Sigmoid colon (tissue), 4 donors: Measurements from ENCODE around the gene LAMC1.

Experiments used
- CTCF ChIP-seq, 4 experiments: fragments of 450-650 bp in 3 of 4; fragments of 200-600 bp in 1 of 4; IDR thresholded peaks; one replicate each; pipeline ENCODE4 v1.5.1; 2016 to 2019; ENCODE audit warnings: antibody characterized with exemption in 4 of 4, mild to moderate bottlenecking in 3 of 4, moderate library complexity in 2 of 4
- EP300 ChIP-seq, 4 donors: sonication (generic); formaldehyde crosslinking; IDR thresholded peaks; one replicate each; pipeline ENCODE4 v1.6.1; 2017; ENCODE audit warnings: antibody characterized with exemption in 4 of 4
- POLR2A ChIP-seq, 2 donors: fragments of 450-650 bp; IDR thresholded peaks; one replicate each; pipeline ENCODE4 v1.6.1; 2016; ENCODE audit warnings: antibody characterized with exemption in 2 of 2, mild to moderate bottlenecking in 2 of 2, moderate library complexity in 2 of 2
- POLR2AphosphoS5 ChIP-seq, 4 donors: sonication (generic); formaldehyde crosslinking; IDR thresholded peaks; one replicate each; pipeline ENCODE4 v1.6.1; 2017; ENCODE audit warnings: antibody characterized with exemption in 4 of 4

- TF ChIP-seq CTCF (IDR thresholded peaks at IDR 0.05) = no peak
- no peak for TF ChIP-seq POLR2A (IDR thresholded peaks at IDR 0.05)
- TF ChIP-seq POLR2AphosphoS5 (IDR thresholded peaks at IDR 0.05) = peak; percentile 73 to 92 (median 84)
- peak in 2 of 4 donors; percentile 70 to 86 for TF ChIP-seq EP300 (IDR thresholded peaks at IDR 0.05)
Measured at GRCh38 chr1:183090391-183091006, 67.3 kb downstream of the LAMC1 start.
